ENCODE data around the gene ECM1. TPM values are rescaled to one million over a fixed set of nuclear protein-coding genes. Genes with fewer than 3 reads are reported as not detected.

The ECM1 gene
- total RNA-seq, 1 experiment from 2014 or later = 0.95 TPM

DNA sequence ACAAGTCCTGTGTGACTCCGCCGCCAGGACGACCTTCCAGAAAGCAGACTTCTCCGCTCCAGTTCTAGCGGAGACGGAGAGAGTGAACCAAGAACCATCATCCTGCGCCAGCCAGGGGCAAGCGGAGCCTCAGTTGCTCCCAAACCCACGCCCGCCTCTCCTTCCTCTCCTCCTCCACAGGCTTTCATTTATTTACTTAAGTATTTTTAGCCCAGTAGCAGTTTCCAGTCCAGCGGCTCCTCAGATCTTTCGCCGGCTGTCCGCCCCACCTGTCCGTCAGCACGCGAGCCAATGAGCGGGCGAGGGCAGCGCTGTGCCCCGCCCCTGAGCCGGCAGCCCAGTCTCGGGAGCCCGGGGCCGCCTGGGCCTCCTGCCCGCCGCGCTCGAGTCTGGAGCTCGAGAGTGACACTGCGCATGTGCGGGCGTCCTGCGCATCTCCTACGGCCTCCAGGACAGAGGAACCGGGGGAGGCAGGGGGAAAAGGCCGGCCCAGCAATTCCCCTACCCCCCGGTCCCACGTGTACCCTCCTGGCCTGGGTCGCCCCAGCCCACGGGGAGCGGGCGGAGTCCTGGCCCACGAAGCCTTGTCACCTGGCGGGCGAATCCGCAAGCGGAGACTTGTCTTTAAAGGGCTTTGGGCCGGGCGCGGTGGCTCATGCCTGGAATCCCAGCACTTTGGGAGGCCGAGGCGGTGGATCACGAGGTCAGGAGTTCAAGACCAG lies 7.6 kb downstream of the ECM1 start, which contains the start of gene FALEC:
FALEC (plus strand) TSS at position 425 of the 722 bp plus-strand sequence.
- ChIA-PET CTCF (interaction anchor here (0.6 to 3.4 kb wide), 11 partner anchors 10 to 259 kb away, joined by 3 to 38 read pairs (median 3); partner anchors contain the start of gene C1orf54), POLR2A (interaction anchor here (0.6 to 2.1 kb wide), 9 partner anchors 10 to 182 kb away, joined by 3 to 14 read pairs (median 4); partner anchors contain the start of genes GOLPH3L and MCL1)
- H3K27me3 Mint-ChIP-seq (ENCODE audit: insufficient read depth, unreplicated experiment) = no peaks in the 10 kb centered on the region
- Histone ChIP-seq H3K27me3 (replicated peaks; ENCODE audit: control insufficient read depth, insufficient read depth, low read length) (no peaks in the 10 kb centered on the region), H3K9me3 (no peaks in the 10 kb centered on the region), H3K4me3 (ENCODE audit: low read depth, low read length) (peak within 1 kb of the TSS; percentile 77), H3K4me1 (peaks cover 7% of the 10 kb centered on the region; the same call in 1 of the 2 replicates), H3K36me3 (ENCODE audit: control insufficient read depth, insufficient read depth, low read length) (no peaks in the 10 kb centered on the region)
- H3K36me3 Mint-ChIP-seq (ENCODE audit: insufficient read depth, unreplicated experiment) = peaks cover 16% of the 10 kb centered on the region
- DNase-seq = peak; percentile 97 to 98
- H3K4me3 Mint-ChIP-seq (ENCODE audit: unreplicated experiment) = peak within 1 kb of the TSS; percentile 88
- peak within 1 kb of the TSS; percentile 86 for H3K27ac Mint-ChIP-seq (ENCODE audit: unreplicated experiment)
- no peaks in the 10 kb centered on the region for H3K9me3 Mint-ChIP-seq (ENCODE audit: unreplicated experiment)
- TF ChIP-seq, protein P1, sequence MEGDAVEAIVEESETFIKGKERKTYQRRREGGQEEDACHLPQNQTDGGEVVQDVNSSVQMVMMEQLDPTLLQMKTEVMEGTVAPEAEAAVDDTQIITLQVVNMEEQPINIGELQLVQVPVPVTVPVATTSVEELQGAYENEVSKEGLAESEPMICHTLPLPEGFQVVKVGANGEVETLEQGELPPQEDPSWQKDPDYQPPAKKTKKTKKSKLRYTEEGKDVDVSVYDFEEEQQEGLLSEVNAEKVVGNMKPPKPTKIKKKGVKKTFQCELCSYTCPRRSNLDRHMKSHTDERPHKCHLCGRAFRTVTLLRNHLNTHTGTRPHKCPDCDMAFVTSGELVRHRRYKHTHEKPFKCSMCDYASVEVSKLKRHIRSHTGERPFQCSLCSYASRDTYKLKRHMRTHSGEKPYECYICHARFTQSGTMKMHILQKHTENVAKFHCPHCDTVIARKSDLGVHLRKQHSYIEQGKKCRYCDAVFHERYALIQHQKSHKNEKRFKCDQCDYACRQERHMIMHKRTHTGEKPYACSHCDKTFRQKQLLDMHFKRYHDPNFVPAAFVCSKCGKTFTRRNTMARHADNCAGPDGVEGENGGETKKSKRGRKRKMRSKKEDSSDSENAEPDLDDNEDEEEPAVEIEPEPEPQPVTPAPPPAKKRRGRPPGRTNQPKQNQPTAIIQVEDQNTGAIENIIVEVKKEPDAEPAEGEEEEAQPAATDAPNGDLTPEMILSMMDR (IDR thresholded peaks at IDR 0.05; ENCODE audit: insufficient read depth in 1 of 2, low read depth in 1 of 2, low read length in 1 of 2, severe bottlenecking in 1 of 2, unreplicated experiment in 1 of 2) = no peak
- intact Hi-C loops (cut with micrococcal nuclease; ENCODE audit: unreplicated experiment) = loop anchor here (1.0 to 2.0 kb wide), 5 partner anchors 17 to 259 kb away; partner anchors contain the start of genes CA14, RPRD2 and TARS2
- H3K4me1 Mint-ChIP-seq (ENCODE audit: low read depth, unreplicated experiment) = peaks cover 9% of the 10 kb centered on the region
- BruUV-seq (replicated peaks) = no TSS peak

DNA sequence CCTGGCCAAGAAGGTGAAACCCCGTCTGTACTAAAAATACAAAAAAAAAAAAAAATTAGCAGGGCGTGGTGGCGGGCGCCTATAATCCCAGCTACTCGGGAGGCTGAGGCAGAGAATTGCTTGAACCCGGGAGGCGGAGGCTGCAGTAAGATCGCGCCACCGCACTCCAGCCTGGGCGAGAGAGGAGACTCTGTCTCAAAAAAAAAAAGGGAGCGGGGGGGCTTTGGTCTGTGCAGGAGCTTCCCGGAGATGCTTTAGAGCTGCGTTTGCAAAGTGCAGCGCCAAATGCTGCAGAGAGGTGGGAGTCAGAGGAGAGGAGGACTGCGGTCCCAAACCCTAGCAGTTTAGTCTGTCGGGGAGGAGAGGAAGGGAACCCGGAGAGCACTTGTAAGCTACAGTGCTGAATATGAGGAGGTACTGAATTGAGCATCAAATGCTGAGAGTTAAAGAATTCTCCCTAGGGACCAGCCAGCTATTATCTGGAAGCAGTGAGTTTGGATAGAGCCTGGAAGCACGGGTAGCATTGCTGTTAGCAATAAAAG lies 8.2 kb downstream of the ECM1 start:
- peaks cover 9% of the 10 kb centered on the region for H3K4me1 Mint-ChIP-seq (ENCODE audit: low read depth, unreplicated experiment)
- H3K9me3 Mint-ChIP-seq (ENCODE audit: unreplicated experiment) = no peaks in the 10 kb centered on the region
- ChIA-PET CTCF (interaction anchor here (0.6 to 3.4 kb wide), 10 partner anchors 10 to 260 kb away, joined by 3 to 38 read pairs (median 3); no protein-coding TSS in a partner anchor), POLR2A (interaction anchor here (0.6 to 2.1 kb wide), 9 partner anchors 10 to 181 kb away, joined by 3 to 14 read pairs (median 4); partner anchors contain the start of genes GOLPH3L and MCL1)
- H3K36me3 Mint-ChIP-seq (ENCODE audit: insufficient read depth, unreplicated experiment) = peaks cover 16% of the 10 kb centered on the region
- peak overlapping the region; percentile 88 for H3K4me3 Mint-ChIP-seq (ENCODE audit: unreplicated experiment)
- no peaks in the 10 kb centered on the region for H3K9me3 ChIP-seq
- TF ChIP-seq, protein P1 (IDR thresholded peaks at IDR 0.05; ENCODE audit: insufficient read depth in 1 of 2, low read depth in 1 of 2, low read length in 1 of 2, severe bottlenecking in 1 of 2, unreplicated experiment in 1 of 2) = no peak
- peak overlapping the region; percentile 77 for H3K4me3 ChIP-seq (ENCODE audit: low read depth, low read length)
- H3K27me3 Mint-ChIP-seq (ENCODE audit: insufficient read depth, unreplicated experiment) = no peaks in the 10 kb centered on the region
- H3K27ac Mint-ChIP-seq (ENCODE audit: unreplicated experiment) = peak overlapping the region; percentile 86
- H3K4me1 ChIP-seq = peaks cover 7% of the 10 kb centered on the region; the same call in 1 of the 2 replicates
- H3K36me3 ChIP-seq (ENCODE audit: control insufficient read depth, insufficient read depth, low read length) = no peaks in the 10 kb centered on the region
- H3K27me3 ChIP-seq (replicated peaks; ENCODE audit: control insufficient read depth, insufficient read depth, low read length) = no peaks in the 10 kb centered on the region
- BruUV-seq (replicated peaks) = TSS peak; percentile 46
- DNase-seq = peak in 1 of 2 experiments; percentile 43
- intact Hi-C loops (cut with micrococcal nuclease; ENCODE audit: unreplicated experiment) = loop anchor here (1.0 to 2.0 kb wide), 3 partner anchors 29 to 259 kb away; partner anchors contain the start of genes CA14 and TARS2

DNA sequence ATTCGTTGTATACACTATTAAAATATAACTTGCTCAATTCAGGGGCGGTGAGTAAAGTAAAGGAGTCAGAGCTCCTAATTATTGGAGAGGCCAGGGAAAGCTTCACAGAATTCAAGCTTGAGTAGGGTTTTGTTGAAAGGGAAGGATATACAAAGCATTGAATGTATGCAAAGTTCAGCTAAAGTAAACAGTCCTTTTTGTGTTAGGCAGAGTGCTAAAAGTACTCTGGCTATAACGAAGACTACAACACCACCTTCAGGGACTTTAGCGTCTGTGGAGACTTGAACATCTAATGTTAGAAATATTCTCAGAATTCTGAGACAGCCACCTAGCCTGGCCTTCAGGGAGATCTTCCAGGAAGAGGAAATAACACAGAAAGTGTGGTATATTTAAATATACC lies 8.7 kb downstream of the ECM1 start:
- intact Hi-C loops (cut with micrococcal nuclease; ENCODE audit: unreplicated experiment) = loop anchor here (1.0 to 2.0 kb wide), 3 partner anchors 29 to 260 kb away; partner anchors contain the start of genes CA14 and TARS2
- peaks cover 9% of the 10 kb centered on the region for H3K4me1 Mint-ChIP-seq (ENCODE audit: low read depth, unreplicated experiment)
- TF ChIP-seq, protein P1 (IDR thresholded peaks at IDR 0.05; ENCODE audit: insufficient read depth in 1 of 2, low read depth in 1 of 2, low read length in 1 of 2, severe bottlenecking in 1 of 2, unreplicated experiment in 1 of 2) = peak in 1 of 2 experiments; percentile 37
- peak overlapping the region; percentile 88 for H3K4me3 Mint-ChIP-seq (ENCODE audit: unreplicated experiment)
- peak in 1 of 2 experiments; percentile 26 for DNase-seq
- Histone ChIP-seq H3K9me3 (no peaks in the 10 kb centered on the region), H3K4me1 (peaks cover 7% of the 10 kb centered on the region; the same call in 1 of the 2 replicates), H3K4me3 (ENCODE audit: low read depth, low read length) (peak overlapping the region; percentile 77), H3K27me3 (replicated peaks; ENCODE audit: control insufficient read depth, insufficient read depth, low read length) (no peaks in the 10 kb centered on the region), H3K36me3 (ENCODE audit: control insufficient read depth, insufficient read depth, low read length) (no peaks in the 10 kb centered on the region)
- H3K27ac Mint-ChIP-seq (ENCODE audit: unreplicated experiment) = peak overlapping the region; percentile 86
- no peaks in the 10 kb centered on the region for H3K9me3 Mint-ChIP-seq (ENCODE audit: unreplicated experiment)
- peaks cover 16% of the 10 kb centered on the region for H3K36me3 Mint-ChIP-seq (ENCODE audit: insufficient read depth, unreplicated experiment)
- ChIA-PET CTCF (interaction anchor here (0.6 to 3.4 kb wide), 6 partner anchors 15 to 261 kb away, joined by 3 to 38 read pairs (median 6); no protein-coding TSS in a partner anchor), POLR2A (interaction anchor here (0.5 to 2.1 kb wide), 4 partner anchors 16 to 46 kb away, joined by 3 to 14 read pairs (median 4); no protein-coding TSS in a partner anchor)
- H3K27me3 Mint-ChIP-seq (ENCODE audit: insufficient read depth, unreplicated experiment) = no peaks in the 10 kb centered on the region
- no TSS peak for BruUV-seq (replicated peaks)

Measured in Caco-2 (cell line).